Esophagus squamous epithelium (tissue), 4 donors: Measurements from ENCODE around the gene SNX20.

Experiments used
- POLR2A ChIP-seq, 4 donors: fragments of 450-650 bp; IDR thresholded peaks; one replicate each; pipeline ENCODE4 v1.6.1; 2017; ENCODE audit warnings: antibody characterized with exemption in 4 of 4, mild to moderate bottlenecking in 4 of 4, moderate library complexity in 3 of 4
- TF ChIP-seq, protein P1 (sequence below), 6 experiments: fragments of 450-650 bp in 4 of 6; fragments of 200-600 bp in 2 of 6; sonication (generic) in 2 of 6; IDR thresholded peaks; one replicate each; pipeline ENCODE4 v1.5.1; 2016 to 2019; ENCODE audit warnings: antibody characterized with exemption in 6 of 6, mild to moderate bottlenecking in 4 of 6, moderate library complexity in 4 of 6

DNA sequence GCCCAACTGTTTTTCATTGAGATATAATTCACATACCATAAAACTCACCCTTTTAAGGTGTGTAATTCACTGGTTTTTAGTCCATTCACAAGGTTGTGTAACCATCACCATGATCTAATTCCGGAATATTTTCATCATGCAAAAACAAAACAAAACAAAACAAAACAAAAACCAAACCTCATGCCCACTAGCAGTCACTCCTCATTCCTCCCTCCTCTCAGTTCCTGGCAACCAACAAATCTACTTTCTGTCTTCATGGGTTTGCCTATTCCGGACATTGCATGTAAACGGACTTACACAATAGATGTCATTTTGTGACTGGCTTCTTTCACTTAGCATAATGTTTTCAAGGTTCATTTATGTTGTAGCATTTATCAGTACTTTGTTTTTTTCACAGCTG lies 7.8 kb upstream of the SNX20 start:
- no peak for TF ChIP-seq POLR2A (IDR thresholded peaks at IDR 0.05)
- TF ChIP-seq, protein P1, sequence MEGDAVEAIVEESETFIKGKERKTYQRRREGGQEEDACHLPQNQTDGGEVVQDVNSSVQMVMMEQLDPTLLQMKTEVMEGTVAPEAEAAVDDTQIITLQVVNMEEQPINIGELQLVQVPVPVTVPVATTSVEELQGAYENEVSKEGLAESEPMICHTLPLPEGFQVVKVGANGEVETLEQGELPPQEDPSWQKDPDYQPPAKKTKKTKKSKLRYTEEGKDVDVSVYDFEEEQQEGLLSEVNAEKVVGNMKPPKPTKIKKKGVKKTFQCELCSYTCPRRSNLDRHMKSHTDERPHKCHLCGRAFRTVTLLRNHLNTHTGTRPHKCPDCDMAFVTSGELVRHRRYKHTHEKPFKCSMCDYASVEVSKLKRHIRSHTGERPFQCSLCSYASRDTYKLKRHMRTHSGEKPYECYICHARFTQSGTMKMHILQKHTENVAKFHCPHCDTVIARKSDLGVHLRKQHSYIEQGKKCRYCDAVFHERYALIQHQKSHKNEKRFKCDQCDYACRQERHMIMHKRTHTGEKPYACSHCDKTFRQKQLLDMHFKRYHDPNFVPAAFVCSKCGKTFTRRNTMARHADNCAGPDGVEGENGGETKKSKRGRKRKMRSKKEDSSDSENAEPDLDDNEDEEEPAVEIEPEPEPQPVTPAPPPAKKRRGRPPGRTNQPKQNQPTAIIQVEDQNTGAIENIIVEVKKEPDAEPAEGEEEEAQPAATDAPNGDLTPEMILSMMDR (IDR thresholded peaks at IDR 0.05) = no peak
